Mesenchymal stem cell (in vitro differentiated cells and primary cell): ENCODE results near the gene CDC42BPA.

Experiments used
- DNase-seq: peaks from one replicate; pipeline ENCODE4 v3.0.0-alpha.2; 2013
- H2AFZ ChIP-seq: one replicate; pipeline ENCODE4 v1.6.1; 2013; ENCODE audit warnings: low read depth, mild to moderate bottlenecking, control low read depth, inconsistent platforms, low read length, moderate library complexity
- H2AK5ac ChIP-seq: 2 replicates; pipeline ENCODE4 v1.6.1; 2013; ENCODE audit warnings: low read length, moderate library complexity, mild to moderate bottlenecking, inconsistent platforms; ENCODE audit not compliant: severe bottlenecking
- H2BK120ac ChIP-seq: one replicate; pipeline ENCODE4 v1.6.1; 2013; ENCODE audit warnings: low read depth, mild to moderate bottlenecking, inconsistent platforms, low read length, moderate library complexity
- H2BK12ac ChIP-seq, 2 experiments: one replicate each; pipeline ENCODE4 v1.6.1; 2013; ENCODE audit warnings: inconsistent platforms in 2 of 2, low read length in 2 of 2, mild to moderate bottlenecking in 2 of 2, moderate library complexity in 2 of 2, control low read depth in 1 of 2
- H2BK15ac ChIP-seq: one replicate; pipeline ENCODE4 v1.6.1; 2013; ENCODE audit warnings: mild to moderate bottlenecking, low read depth, inconsistent platforms; ENCODE audit not compliant: poor library complexity, severe bottlenecking
- H2BK5ac ChIP-seq: 2 replicates; pipeline ENCODE4 v1.6.1; 2013; ENCODE audit warnings: low read depth, mild to moderate bottlenecking, low read length, control low read depth, inconsistent platforms; ENCODE audit not compliant: poor library complexity, severe bottlenecking
- H3K14ac ChIP-seq, 2 experiments: one replicate each; pipeline ENCODE4 v1.6.1; 2013; ENCODE audit warnings: inconsistent platforms in 2 of 2, low read length in 2 of 2, control low read depth in 1 of 2, mild to moderate bottlenecking in 1 of 2, moderate library complexity in 1 of 2
- H3K18ac ChIP-seq, 2 experiments: one replicate each; pipeline ENCODE4 v1.6.1; 2013; ENCODE audit warnings: inconsistent platforms in 2 of 2, low read length in 2 of 2, control low read depth in 1 of 2, low read depth in 1 of 2, mild to moderate bottlenecking in 1 of 2
- H3K23ac ChIP-seq, 2 experiments: one replicate each; pipeline ENCODE4 v1.6.1; 2013; ENCODE audit warnings: inconsistent platforms in 2 of 2, low read length in 2 of 2, mild to moderate bottlenecking in 2 of 2, moderate library complexity in 2 of 2, control low read depth in 1 of 2
- H3K27ac ChIP-seq: 2 replicates; pipeline ENCODE4 v1.5.1; 2013; ENCODE audit warnings: mild to moderate bottlenecking, moderate library complexity, low read length, control low read depth, inconsistent platforms; ENCODE audit not compliant: poor library complexity, severe bottlenecking
- H3K27me3 ChIP-seq, 2 experiments: 2 replicates each; pipeline versions ENCODE4 v1.6.1 to v1.7.0; 2013; ENCODE audit warnings: low read length in 2 of 2, mild to moderate bottlenecking in 2 of 2, moderate library complexity in 2 of 2, control low read depth in 1 of 2, inconsistent platforms in 1 of 2; ENCODE audit not compliant: control insufficient read depth in 1 of 2, insufficient read depth in 1 of 2
- H3K36me3 ChIP-seq, 2 experiments: 2 replicates each; pipeline versions ENCODE4 v1.6.1 to v1.7.0; 2013; ENCODE audit warnings: low read length in 2 of 2, control low read depth in 1 of 2, inconsistent platforms in 1 of 2, low read depth in 1 of 2, mild to moderate bottlenecking in 1 of 2; ENCODE audit not compliant: insufficient read depth in 2 of 2, control insufficient read depth in 1 of 2
- H3K4ac ChIP-seq, 2 experiments: one replicate each; pipeline ENCODE4 v1.6.1; 2013; ENCODE audit warnings: inconsistent platforms in 2 of 2, low read length in 2 of 2, mild to moderate bottlenecking in 2 of 2, moderate library complexity in 2 of 2, control low read depth in 1 of 2, low read depth in 1 of 2
- H3K4me1 ChIP-seq: 2 replicates; pipeline ENCODE4 v1.6.1; 2013; ENCODE audit warnings: low read depth, low read length, control low read depth; ENCODE audit not compliant: control insufficient read depth, insufficient read depth
- H3K4me2 ChIP-seq: 2 replicates; pipeline ENCODE4 v1.6.1; 2013; ENCODE audit warnings: low read length, mild to moderate bottlenecking, inconsistent platforms; ENCODE audit not compliant: poor library complexity, severe bottlenecking
- H3K4me3 ChIP-seq, 2 experiments: 2 replicates each; pipeline versions ENCODE4 v1.5.1 to v1.7.0; 2013; ENCODE audit warnings: low read length in 2 of 2, mild to moderate bottlenecking in 2 of 2, control low read depth in 1 of 2, low read depth in 1 of 2; ENCODE audit not compliant: insufficient read depth in 1 of 2
- H3K79me1 ChIP-seq: replicated peaks from 2 replicates; pipeline ENCODE4 v1.6.1; 2013; ENCODE audit warnings: mild to moderate bottlenecking, control low read depth, low read length, inconsistent platforms; ENCODE audit not compliant: poor library complexity, severe bottlenecking
- H3K9ac ChIP-seq: 2 replicates; pipeline ENCODE4 v1.7.0; 2013; ENCODE audit warnings: mild to moderate bottlenecking, low read length, moderate library complexity
- H3K9me3 ChIP-seq: 2 replicates; pipeline ENCODE4 v1.7.0; 2013; ENCODE audit warnings: mild to moderate bottlenecking, low read length; ENCODE audit not compliant: control insufficient read depth
- H4K8ac ChIP-seq: one replicate; pipeline ENCODE4 v1.6.1; 2013; ENCODE audit warnings: inconsistent platforms, mild to moderate bottlenecking, low read length, moderate library complexity
- H4K91ac ChIP-seq: one replicate; pipeline ENCODE4 v1.6.1; 2013; ENCODE audit warnings: mild to moderate bottlenecking, low read length, inconsistent platforms
- WGBS: methylation state at CpG from one replicate; pipeline ENCODE4 v1.1.7; 2013; ENCODE audit warnings: mixed read lengths; 5-methylcytosine and 5-hydroxymethylcytosine counted together

CDC42BPA gene

DNA sequence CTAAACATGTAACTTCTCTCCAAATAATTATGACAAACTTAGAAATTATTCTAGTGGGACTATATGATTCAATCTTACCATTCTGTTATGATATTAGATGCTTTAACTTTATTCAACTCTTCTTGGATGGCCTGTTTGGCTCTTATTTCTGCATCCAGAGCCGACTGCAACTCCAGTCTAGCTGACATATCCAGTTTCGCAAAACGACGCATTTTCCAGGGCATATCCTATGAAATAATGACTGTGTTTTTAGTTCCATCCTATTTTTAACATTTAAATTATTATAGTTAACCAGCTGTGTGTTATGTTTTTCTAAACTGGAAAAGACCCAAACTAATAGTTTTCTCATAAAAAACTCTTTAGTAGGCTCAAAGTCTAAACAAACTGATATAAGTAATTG lies 244.5 kb downstream of the CDC42BPA start:
- no peak overlapping the region for H3K14ac ChIP-seq
- H3K4me2 ChIP-seq: no peak overlapping the region
- no peak overlapping the region for H4K8ac ChIP-seq
- peak overlapping the region; percentile 66 for H3K9ac ChIP-seq
- no peak overlapping the region for H2BK5ac ChIP-seq
- H3K27me3 ChIP-seq: no peaks in the 10 kb centered on the region
- no peak overlapping the region for H2AFZ ChIP-seq
- H3K4me3 ChIP-seq: no peak overlapping the region
- no peak overlapping the region for H2BK120ac ChIP-seq
- DNase-seq: no peak
- no peak overlapping the region for H3K23ac ChIP-seq
- H3K18ac ChIP-seq: no peak overlapping the region
- H2BK12ac ChIP-seq: no peak overlapping the region
- H2BK15ac ChIP-seq: no peak overlapping the region
- peaks cover 0 to 35% of the 10 kb centered on the region in 2 experiments for H3K36me3 ChIP-seq
- no peak overlapping the region for H3K27ac ChIP-seq
- 83% methylated on average over 1 of the region's 4 CpGs for whole genome bisulfite sequencing
- no peaks in the 10 kb centered on the region for H3K9me3 ChIP-seq
- no peaks in the 10 kb centered on the region for H3K4me1 ChIP-seq
- no peak overlapping the region for H3K4ac ChIP-seq
- H3K79me1 ChIP-seq: no peaks in the 10 kb centered on the region
- no peak overlapping the region for H4K91ac ChIP-seq
- H2AK5ac ChIP-seq: no peak overlapping the region

DNA sequence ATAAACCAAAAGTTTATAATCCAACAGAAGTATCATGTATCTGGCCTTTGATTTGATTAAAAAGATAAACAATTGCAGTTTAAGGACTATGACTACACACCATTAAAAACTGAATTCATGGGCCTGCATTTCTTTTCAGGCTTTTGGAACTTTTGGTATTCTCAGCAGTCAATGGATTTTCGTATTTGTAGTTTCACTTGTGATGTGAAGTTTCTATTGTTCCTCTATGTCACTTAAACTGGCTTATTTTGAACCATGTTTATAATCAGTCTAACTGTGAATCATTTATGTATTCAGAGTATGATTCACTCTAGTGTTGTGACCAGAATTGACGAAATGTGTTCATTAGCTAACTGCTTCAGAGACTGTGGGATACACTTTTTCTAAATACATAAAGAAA lies 245.3 kb downstream of the CDC42BPA start:
- Histone ChIP-seq H3K9ac (peak overlapping the region; percentile 66), H3K14ac (no peak overlapping the region), H4K91ac (no peak overlapping the region), H2BK120ac (no peak overlapping the region), H2BK5ac (no peak overlapping the region), H3K9me3 (no peaks in the 10 kb centered on the region), H4K8ac (no peak overlapping the region), H2AFZ (no peak overlapping the region), H3K23ac (no peak overlapping the region), H3K36me3 (peaks cover 0 to 33% of the 10 kb centered on the region in 2 experiments), H2AK5ac (no peak overlapping the region), H3K79me1 (no peaks in the 10 kb centered on the region), H2BK12ac (no peak overlapping the region), H3K4ac (no peak overlapping the region), H3K27ac (no peak overlapping the region), H3K4me2 (no peak overlapping the region), H2BK15ac (no peak overlapping the region), H3K4me3 (no peak overlapping the region), H3K27me3 (no peaks in the 10 kb centered on the region), H3K18ac (no peak overlapping the region), H3K4me1 (no peaks in the 10 kb centered on the region)
- DNase-seq: peak; percentile 33
- no CpG with 5 or more reads among the region's 2 CpGs for WGBS

- WGBS: 86% methylated on average over 1 of the region's 4 CpGs
- H3K9me3 ChIP-seq: no peaks in the 10 kb centered on the region
These were observed 246.3 kb downstream of the CDC42BPA start for GRCh38 chr1:227071895-227072587.

GRCh38 chr1:227070638-227071285 lies 247.5 kb downstream of the CDC42BPA start:
- no peak overlapping the region for H3K18ac ChIP-seq
- no peak overlapping the region for H3K4me2 ChIP-seq
- H2BK5ac ChIP-seq: no peak overlapping the region
- H3K27me3 ChIP-seq: no peaks in the 10 kb centered on the region
- no peak overlapping the region for H2AFZ ChIP-seq
- H2BK120ac ChIP-seq: no peak overlapping the region
- H3K4me1 ChIP-seq: no peaks in the 10 kb centered on the region
- H3K23ac ChIP-seq: no peak overlapping the region
- H3K27ac ChIP-seq: no peak overlapping the region
- no peaks in the 10 kb centered on the region for H3K9me3 ChIP-seq
- H3K4ac ChIP-seq: no peak overlapping the region
- no peaks in the 10 kb centered on the region for H3K79me1 ChIP-seq
- no peak for DNase-seq
- no peak overlapping the region for H2BK12ac ChIP-seq
- no peak overlapping the region for H2AK5ac ChIP-seq
- H3K36me3 ChIP-seq: peaks cover 3 to 35% of the 10 kb centered on the region in 2 experiments
- H3K14ac ChIP-seq: no peak overlapping the region
- no peak overlapping the region for H3K4me3 ChIP-seq
- WGBS: 100% methylated on average over 3 of the region's 4 CpGs
- no peak overlapping the region for H4K91ac ChIP-seq
- no peak overlapping the region for H3K9ac ChIP-seq
- H4K8ac ChIP-seq: no peak overlapping the region
- no peak overlapping the region for H2BK15ac ChIP-seq

More at GRCh38 chr1:227071895-227072587, 246.3 kb downstream of the CDC42BPA start:
- Histone ChIP-seq H2AK5ac (no peak overlapping the region), H3K23ac (no peak overlapping the region), H3K4me1 (no peaks in the 10 kb centered on the region), H2BK15ac (no peak overlapping the region), H3K14ac (no peak overlapping the region), H2AFZ (no peak overlapping the region), H4K91ac (no peak overlapping the region), H3K36me3 (peaks cover 0 to 31% of the 10 kb centered on the region in 2 experiments), H2BK120ac (no peak overlapping the region), H3K4ac (no peak overlapping the region), H3K79me1 (no peaks in the 10 kb centered on the region), H3K4me3 (no peak overlapping the region), H2BK12ac (no peak overlapping the region), H3K18ac (no peak overlapping the region), H3K27me3 (no peaks in the 10 kb centered on the region), H2BK5ac (no peak overlapping the region), H3K4me2 (no peak overlapping the region), H3K27ac (no peak overlapping the region), H4K8ac (no peak overlapping the region), H3K9ac (no peak overlapping the region)
- no peak for DNase-seq
